NCI-H1048 (cell line): ENCODE results near the gene ATRNL1.
"Not testable (repeated sequence)": the region's sequence is repeated elsewhere in the genome, so short reads cannot be mapped to it uniquely, and the experiment has no call there.

Experiments
- DNase-seq: peaks from one replicate; lab custom pipeline; 2025; lab: John Stamatoyannopoulos, UW

Gene ATRNL1

GRCh38 chr10:115760131-115760530, 667.0 kb downstream of the ATRNL1 start:
- no peak for DNase-seq

- DNase-seq, result no peak
These were observed 668.0 kb downstream of the ATRNL1 start for GRCh38 chr10:115761166-115761565.

- DNase-seq, result no peak
These were observed 668.9 kb downstream of the ATRNL1 start for GRCh38 chr10:115762029-115762428.

- DNase-seq, result no peak
These were observed 678.6 kb downstream of the ATRNL1 start for GRCh38 chr10:115771755-115772154.

- DNase-seq, result no peak
These were observed 679.4 kb downstream of the ATRNL1 start for GRCh38 chr10:115772606-115773005.

- DNase-seq, result no peak
These were observed 680.7 kb downstream of the ATRNL1 start for GRCh38 chr10:115773832-115774231.

GRCh38 chr10:115774721-115775120, 681.6 kb downstream of the ATRNL1 start:
- DNase-seq, result no peak

GRCh38 chr10:115777646-115778045, 684.5 kb downstream of the ATRNL1 start:
- no peak for DNase-seq

- DNase-seq, result no peak
These were observed 697.1 kb downstream of the ATRNL1 start for GRCh38 chr10:115790220-115790619.

GRCh38 chr10:115795964-115796363, 702.8 kb downstream of the ATRNL1 start:
- DNase-seq, result no peak

- DNase-seq, result no peak
These were observed 708.3 kb downstream of the ATRNL1 start for GRCh38 chr10:115801457-115801856.

- no peak for DNase-seq
These were observed 708.8 kb downstream of the ATRNL1 start for GRCh38 chr10:115801992-115802391.

- no peak for DNase-seq
These were observed 709.7 kb downstream of the ATRNL1 start for GRCh38 chr10:115802911-115803310.

- no peak for DNase-seq
These were observed 721.4 kb downstream of the ATRNL1 start for GRCh38 chr10:115814542-115814941.

- DNase-seq, result no peak
These were observed 724.8 kb downstream of the ATRNL1 start for GRCh38 chr10:115818012-115818411.

- no peak for DNase-seq
These were observed 733.2 kb downstream of the ATRNL1 start for GRCh38 chr10:115826396-115826795.

- no peak for DNase-seq
These were observed 734.3 kb downstream of the ATRNL1 start for GRCh38 chr10:115827231-115828009.

GRCh38 chr10:115828182-115828581, 735.0 kb downstream of the ATRNL1 start:
- not testable (repeated sequence) for DNase-seq

GRCh38 chr10:115829521-115830205, 736.5 kb downstream of the ATRNL1 start:
- DNase-seq, result no peak

- DNase-seq, result no peak
These were observed 737.3 kb downstream of the ATRNL1 start for GRCh38 chr10:115830265-115830970.

GRCh38 chr10:115831016-115831415, 737.9 kb downstream of the ATRNL1 start:
- no peak for DNase-seq

GRCh38 chr10:115833119-115833518, 740.0 kb downstream of the ATRNL1 start:
- no peak for DNase-seq

GRCh38 chr10:115844591-115844990, 751.4 kb downstream of the ATRNL1 start:
- no peak for DNase-seq
